Hematopoietic multipotent progenitor cell treated with erythropoietin and hydrocortisone succinate and interleukin-3 and kit ligand, for 6 days (in vitro differentiated cells): Measurements from ENCODE around the gene CLEC19A.

Experiments
- DNase-seq: peaks from one replicate; pipeline ENCODE4 v3.0.0-alpha.2; 2015

CLEC19A gene

DNA sequence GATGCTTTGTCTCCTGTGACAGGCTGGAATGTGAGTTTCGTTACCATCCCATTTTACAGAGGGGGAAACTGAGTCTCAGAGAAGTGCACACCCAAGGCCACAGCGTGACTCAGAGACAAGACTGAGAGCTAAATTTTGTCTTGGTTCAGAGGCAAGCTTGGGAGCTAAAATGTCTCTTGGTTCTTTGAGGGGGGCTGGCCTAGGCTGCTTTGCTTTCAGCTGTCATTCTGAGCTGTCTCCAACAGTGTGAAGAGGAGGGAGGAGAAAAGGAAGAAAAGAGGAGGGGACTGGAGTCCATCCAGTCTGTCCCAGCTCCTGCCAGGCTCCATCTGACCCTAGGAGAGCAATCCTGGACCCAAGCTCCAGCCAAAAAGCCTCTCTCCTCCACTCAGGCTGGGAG lies at the start of gene CLEC19A:
CLEC19A (plus strand) TSS at position 301 of the 400 bp plus-strand sequence. CDS start 121 bp downstream, outside the sequence.
- DNase-seq: no peak

DNA sequence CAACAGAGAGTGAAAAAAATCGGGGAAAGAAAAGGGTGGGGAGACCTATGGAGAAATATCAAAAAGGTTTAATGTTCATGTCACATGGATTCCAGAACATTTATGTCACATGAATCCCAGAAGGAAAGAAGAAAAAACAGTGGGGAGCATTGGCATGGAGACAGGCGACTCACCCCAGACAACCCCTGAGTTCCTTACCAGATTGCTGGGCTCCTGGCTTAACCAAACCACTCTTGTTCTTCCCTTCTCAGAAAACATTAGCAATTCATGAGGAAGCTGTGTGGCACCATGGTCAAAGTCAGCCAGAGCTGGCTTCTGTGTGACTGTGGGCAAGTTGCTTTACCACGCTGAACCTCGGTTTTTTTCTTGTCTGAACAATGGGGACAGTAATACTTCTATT lies 49.6 kb upstream of the CLEC19A start:
- no peak for DNase-seq

DNA sequence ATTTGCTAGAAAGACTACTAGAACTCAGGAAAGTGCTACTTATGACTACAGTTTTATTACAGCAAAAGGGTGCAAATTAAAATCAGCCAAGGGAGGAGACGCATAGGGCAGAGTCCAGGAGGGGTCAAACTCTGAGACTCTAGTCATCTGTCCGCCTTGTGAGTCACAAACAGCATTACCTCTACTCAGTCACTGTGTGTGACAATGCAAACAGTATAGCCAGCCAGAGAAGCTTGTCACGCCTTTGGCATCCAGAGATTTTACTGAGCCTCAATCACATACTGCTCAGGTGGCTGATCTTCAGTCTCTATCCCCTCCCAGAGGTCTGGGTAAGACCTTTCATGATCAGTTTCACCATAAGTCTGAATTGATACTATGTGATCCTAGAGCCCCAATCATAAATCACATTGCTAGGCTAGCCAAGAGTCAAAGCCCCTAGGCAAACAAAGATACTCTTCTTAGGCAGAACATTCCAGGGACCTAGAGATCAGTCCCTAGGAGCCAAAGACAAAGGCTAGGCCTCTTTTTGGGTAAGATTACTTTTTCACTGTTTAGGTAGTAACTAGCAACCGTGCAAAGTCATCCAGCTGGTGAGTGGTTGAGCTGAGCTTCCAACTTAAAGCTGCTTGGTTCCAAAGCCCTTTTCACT lies 48.8 kb upstream of the CLEC19A start:
- DNase-seq: no peak

DNA sequence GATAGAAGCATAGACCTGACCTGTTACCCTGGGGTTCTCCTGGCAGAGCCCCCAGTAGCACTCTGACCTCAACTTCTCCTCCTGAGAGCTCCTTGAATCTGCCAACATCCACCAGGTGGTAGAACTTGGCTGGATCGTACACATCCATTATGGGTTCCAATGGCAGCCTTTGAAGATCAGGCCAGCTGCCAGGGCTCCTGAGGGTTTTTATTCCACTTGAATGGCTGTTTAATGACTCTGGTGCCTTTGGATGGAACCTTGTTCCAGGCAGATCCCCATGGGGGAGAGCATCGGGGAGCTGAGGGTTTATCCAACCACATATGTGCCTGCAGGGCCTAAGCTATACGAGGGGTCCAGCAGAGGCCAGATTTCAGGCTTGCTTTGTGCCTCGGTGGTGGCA lies 47.1 kb upstream of the CLEC19A start:
- no peak for DNase-seq

DNA sequence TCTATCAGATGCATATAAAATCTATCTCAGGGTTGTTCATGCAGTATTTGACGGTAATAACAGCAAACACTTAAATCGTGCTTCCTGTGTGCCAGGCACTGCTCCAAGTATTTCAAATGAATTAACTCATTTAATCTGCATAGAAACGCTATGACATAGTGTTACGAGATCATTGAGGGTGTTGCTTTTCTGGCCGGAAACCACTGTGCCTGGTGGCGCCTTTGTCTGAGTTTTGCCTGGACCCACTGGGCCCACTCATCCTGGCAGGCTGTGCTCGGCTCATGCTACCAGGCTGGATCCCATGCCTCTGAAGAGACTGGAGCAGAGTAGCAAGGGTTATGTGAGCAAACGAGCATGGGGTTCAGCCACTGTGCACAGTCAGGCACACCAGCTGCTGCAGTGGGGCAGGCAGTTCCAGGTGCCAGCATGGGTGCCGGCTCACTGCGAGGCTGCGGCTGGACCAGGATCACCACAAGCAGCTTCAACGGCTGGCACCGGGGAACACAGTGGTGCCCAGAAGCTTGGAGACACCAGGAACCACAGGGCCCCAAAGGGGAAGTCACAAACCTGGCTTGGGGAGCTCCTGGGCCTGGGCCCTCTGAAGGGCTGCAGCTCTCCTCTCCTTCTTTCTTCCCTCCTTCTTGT lies 45.9 kb upstream of the CLEC19A start:
- DNase-seq: no peak

DNA sequence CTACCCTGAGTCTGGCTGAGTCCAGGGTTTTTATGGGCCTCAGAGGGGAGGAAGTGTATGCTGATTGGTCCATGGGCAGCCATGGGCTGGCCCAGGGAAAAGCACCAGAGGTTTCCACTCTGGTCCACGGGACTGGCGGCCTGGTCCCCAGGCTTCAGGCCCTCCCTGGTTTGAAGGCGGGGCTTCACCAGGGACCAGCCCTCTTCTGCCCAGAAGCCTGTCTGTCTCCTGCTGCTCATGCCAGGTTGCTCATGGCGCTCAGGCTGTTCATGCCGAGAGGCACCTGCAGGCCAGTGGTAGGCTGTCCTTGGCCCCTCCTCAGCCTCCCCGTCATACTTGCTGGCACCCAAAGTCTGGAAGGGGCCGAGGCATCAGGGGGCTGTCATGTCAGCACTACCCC lies 45.0 kb upstream of the CLEC19A start:
- DNase-seq: no peak

DNA sequence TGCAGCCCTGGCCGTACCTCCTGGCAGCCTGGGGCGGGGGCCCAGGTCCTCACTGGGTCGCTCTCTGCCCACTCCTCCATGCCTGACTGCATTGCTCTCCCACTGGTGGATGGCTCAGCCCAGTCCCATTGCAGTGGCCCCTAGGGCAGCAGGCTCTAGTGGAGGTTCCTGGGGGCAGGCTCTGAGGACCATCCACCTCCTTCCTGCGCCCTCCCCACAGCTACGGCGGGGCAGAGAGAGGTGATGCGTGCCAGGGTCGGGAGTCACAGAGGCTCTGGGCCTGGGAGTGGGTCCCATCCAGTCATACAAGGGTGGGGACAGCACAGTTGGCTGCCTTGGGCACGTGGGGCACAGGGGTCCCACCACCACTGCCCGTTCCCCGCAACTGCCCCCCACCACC lies 44.0 kb upstream of the CLEC19A start:
- no peak for DNase-seq

DNA sequence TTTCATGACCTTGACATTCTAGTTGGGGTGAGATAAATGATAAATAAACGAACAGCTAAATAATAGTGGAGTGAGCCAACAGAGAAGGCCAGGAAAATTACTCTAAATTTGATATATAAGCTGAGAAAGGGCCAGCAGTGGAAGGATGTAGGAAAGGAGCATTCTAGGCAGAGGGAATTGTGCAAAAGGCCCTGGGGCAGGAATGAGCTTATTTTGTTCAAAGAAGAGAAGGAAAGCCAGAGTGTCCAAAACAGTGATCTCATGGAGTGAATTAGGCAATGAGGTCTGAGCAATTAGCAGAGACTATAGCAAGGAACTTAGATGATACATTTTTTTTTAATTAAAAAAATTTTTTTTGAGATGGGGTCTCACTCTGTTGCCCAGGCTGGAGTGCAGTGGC lies 43.3 kb upstream of the CLEC19A start:
- no peak for DNase-seq

DNA sequence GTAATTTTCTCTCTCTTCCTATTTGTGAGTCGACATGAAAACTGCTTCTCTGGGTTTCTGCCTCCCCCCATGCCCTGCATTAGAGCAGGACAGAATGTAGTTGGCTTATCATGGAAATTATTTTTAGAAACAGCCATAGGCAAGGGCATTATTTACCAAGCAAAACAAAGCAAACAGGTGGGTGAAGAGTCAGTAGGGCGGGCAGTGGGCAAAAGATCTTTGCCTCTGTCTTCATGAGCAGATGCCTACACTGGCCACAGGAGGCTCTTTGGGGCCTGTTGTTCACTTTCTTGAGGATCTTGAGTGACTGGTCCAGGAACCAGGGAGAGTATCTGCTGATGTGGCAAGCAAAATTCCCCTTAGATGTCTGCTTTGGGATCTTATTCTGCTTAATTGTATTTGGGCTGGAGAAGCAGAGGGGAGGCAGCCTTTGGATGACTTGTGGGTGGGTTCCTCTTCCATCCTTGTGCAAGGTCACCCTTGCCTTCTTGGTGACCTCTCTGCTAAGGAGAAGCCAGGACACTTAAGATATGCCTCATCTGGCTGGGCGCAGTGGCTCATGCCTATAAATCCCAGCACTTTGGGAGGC lies 42.5 kb upstream of the CLEC19A start:
- DNase-seq: no peak

DNA sequence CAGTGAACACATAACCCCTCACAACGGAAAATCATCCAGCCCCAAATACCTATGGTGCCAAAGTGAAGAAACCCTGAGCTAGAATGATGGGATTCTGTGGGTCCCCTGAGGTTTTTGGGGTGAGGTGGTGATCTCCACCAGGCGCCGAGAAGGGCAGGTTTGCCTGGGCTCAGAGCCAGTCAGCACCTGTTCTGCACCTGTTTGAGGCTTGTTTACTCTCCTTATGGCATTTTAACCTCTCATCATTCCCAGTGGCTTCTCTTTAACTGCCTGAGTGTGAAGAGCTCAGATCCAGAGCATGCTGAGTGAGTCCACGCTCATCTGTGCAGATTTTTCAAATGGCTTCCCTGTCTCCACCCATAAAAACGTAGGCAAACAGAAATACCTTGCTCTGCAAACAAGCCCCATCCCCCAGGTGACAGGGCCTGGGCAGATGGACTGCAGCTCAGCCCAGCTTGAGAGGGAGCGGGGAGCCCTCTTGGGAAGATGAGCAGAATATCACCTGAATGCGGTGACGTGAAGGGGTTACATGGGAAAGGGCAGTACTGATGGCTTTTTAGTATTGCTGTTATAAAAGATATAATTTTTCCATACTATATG lies 40.1 kb upstream of the CLEC19A start:
- DNase-seq: no peak

DNA sequence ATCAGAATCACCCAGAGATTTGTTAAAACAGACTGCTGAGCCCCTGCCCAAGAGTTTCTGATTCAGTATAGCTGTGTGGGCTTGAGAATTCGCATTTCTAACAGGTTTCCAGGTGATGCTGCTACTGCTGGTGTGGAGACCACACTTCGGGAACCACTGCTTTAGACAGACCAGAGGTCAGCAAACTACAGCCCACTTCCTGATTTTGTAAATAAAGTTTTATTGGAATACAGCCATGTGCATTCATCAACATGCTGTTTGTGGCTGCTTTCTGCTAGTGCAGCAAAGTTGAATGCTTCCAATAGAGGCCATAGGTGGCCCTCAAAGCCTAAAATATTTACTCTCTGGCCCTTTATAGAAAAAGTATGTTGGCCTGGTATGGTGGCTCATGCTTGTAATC lies 32.6 kb upstream of the CLEC19A start:
- no peak for DNase-seq

DNA sequence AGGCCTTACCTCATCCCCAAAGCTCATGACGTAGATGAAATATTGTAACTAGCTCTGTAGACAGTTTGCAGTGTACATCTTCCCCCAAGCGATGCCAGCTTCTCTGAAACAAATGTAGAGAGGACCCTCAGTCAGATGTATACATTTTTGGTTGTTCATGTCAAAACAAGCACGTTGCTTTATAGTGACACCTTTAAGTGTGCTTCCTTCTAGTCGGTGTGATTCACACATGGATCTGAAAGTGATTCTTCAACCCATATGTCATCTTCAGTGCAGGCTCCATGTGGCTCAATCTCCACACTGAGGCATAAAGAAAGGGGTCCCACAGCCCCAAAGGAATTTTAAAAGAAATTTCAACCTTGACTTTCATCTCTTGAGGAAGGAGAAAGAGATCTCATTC lies 30.9 kb upstream of the CLEC19A start:
- DNase-seq: no peak

DNA sequence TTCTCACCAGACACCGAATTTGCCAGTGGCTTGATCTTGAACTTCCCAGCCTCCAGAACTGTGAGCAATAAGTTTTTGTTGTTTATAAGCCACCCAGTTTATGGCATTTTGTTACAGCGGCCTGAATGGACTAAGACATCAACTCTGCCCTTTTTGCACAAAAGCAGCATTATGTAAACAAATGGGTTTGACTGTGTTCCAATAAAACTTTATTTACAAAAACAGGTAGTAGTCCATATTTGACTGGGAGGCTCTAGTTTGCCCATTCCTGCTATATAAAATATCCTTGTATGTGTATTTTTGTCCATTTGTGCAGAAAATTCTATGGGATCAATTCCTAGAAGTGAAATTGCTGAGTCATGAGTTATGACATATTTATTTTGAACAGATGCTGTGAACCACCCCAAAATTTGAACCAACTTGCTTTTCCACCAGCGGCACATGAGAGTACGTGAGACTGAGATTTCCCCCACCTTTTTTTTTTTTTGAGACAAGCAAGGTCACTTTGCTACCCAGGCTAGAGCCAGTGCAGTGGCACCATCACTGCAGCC lies 21.3 kb upstream of the CLEC19A start:
- no peak for DNase-seq

DNA sequence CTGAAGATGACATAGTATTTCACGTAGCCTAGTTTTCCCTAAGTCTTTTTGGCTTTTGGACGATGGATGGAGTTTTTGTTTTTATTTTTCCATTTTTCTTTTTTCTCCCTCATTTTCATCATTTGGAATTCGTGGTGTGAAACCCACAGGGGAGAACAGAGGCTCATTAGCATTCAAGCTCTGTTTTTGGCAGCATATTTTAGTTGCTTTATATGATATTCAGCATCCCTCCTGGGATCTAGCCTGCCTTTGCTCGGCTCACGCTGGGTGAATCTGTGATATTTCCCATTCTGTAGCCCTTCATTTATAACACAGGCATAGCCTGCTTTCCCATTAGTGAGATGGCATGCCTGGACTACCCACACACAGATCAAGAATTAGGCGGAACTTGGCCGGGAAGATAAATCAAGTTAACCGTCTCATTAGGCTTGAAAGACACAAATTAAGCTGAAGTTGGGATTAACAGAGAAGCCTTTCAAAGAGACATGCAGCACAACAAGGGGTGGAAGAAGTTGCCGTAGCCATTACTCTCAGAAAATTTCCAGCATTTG lies 20.1 kb upstream of the CLEC19A start:
- DNase-seq: no peak

DNA sequence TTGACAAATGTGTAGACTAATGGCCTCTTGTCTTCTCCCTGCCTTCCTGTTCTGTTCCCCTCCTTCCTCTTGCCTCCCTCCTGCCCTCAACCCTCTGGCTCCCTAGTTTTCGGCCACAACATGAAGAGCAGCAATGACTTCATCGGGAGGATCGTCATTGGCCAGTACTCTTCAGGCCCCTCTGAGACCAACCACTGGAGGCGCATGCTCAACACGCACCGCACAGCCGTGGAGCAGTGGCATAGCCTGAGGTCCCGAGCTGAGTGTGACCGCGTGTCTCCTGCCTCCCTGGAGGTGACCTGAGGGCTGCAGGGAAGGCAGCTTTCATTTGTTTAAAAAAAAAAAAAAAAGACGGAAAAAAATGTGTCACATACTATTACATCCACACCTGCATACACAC lies 18.8 kb upstream of the CLEC19A start:
- no peak for DNase-seq

DNA sequence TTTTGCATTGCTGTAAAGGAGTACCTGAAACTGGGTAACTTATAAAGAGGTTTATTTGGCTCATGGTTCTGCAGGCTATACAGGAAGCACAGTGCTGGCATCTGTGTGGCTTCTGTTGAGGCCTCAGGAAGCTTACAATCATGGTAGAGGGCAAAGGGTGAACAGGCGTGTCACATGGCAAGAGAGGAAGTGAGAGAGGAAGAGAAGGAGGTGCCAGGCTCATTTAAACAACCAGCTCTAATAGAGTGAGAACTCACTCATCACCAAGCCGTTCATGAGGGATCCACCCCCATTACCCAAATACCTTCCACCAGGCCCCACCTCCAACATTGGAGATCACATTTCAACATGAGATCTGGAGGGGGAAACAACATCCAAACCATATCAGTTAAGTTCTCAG lies 16.4 kb upstream of the CLEC19A start:
- DNase-seq: no peak

DNA sequence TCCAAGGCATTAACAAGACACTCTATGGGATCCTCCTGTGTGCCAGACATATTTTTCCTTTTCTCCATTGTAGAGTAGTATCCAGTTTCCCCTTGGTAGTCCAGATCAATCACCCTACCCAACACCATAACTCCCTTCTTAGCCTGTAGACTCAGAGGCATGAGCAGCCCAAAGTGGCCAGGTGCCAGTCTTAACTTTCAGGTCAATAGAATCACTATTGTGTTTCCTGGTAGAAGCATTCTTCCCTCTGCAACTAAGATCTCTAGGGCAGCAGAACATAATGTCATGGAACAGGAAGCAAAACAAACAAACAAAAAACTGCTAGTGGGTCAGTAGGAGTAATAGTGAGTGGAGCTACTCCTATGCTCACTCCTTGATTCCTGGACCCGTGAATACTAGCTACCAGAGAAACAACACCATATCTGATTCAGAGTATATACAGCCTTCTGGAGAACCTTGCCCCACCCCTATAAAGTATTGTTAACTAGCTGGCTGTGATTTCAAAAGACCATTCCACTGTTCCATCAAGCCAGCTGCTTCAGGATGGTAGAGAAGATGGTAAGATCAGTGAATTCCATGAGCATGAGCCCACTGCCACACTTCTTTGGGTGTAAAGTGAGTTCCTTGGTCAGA lies 11.2 kb upstream of the CLEC19A start:
- DNase-seq: no peak

DNA sequence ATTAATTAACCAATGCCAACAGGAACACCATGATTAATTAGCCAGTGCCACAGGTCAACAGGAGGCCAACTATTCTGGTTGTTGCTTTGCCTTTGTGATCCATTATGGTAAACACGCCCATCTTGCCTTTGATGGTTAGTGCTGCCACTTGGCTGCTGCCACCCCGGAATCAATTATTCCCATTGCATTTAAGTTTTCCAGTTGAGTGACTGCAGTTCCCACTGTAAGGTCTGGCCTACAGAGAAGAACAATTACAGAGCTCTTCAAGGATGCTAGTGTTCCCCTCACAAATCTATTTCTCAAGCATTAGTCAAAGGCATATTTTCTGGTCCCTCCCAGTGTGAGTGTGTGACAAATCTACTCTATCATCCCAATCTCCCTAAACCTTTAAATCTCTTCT lies 7.1 kb upstream of the CLEC19A start:
- no peak for DNase-seq

DNA sequence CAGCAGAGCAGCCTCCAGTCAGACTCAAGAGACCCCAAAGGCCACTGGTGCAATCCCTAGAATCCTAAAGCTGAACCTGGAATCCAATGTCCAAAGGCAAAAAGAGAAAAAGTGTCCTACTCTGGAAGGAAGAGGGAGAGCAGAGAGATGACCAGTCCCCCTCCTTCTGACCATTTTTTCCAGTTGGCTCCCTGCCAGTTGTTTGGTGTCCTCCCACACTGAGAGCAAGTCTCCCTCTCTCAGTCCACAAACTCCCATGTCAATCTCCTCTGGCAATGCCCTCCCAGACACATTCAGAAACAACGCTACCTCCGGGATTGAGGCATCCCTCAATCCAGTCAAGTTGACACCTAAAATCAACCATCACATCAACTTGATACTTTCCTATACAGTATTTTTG lies 4.3 kb upstream of the CLEC19A start:
- DNase-seq: no peak

DNA sequence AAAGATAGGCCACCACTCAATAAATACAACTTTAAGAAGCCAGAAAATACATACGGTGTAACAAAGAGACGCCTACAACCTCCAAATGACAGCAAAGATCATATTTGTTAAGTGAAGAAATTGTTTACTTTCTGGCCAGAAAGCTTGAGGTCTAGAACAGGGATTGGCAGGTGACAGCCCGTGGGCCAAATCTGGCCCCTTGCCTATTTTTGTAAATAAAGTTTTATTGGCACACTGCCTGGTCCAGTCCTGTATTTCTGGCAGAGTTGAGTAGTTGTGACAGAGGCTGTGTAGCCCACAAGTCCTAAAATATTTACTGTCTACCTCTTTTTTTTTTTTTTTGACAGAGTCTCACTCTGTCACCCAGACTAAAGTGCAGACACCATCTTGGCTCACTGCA lies 3.4 kb upstream of the CLEC19A start:
- no peak for DNase-seq

DNA sequence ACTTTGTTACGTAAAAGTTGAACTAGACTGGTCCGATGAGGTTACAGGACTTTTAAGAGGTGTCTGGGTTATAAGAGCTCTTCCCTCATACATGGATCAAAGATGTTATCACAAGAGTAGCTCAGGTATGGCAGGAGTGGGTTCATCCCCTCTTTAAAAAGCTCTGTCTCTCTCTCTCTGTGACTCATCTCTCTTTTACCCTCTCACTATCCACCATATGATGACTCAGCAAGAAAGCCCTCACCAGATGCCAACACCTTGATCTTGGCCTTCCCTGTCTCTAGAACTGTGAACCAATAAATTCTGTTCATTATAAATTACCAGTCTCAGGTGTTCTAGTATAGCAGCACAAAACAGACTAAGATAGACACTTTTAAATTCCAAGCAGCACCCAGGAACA lies 1.9 kb upstream of the CLEC19A start:
- no peak for DNase-seq

DNA sequence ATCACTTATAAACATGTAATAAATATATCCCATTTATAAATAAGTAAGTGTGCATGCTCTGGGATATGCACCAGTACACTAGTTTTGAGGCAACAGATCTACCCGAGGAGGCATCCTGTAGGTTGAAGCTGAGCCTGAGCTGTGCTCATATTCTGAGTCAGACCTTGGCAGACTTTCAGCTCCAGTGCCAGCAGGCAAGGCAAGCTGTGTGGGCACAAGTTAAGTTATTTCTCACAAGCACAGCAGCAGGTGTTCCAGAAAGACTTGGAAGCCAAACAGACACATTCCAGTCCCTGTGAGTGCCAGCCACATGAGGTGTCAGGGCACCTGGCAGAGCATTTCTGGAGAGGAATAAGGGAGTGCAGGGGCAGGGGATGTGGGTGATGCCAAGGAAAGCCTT lies 1.3 kb upstream of the CLEC19A start:
- no peak for DNase-seq

DNA sequence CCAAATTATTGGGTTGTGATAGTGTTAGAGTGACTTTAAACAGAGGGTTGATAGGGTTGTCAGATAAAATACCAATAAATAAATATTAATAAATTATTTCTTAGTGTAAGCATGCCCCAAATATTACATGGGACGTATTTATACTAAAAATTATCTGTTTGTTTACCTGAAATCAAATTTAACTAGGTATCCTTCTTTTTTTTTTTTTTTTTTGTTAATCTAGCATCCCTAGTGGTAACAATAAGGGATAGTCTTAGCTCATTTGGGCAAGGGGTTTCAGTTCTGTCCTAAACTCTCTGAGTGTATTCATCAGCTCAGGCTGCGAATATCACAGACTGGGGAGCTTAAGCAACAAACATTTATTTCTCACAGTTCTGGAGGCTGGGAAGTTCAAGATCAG lies 1.3 kb downstream of the CLEC19A start:
- no peak for DNase-seq
